T-cell (primary cell): ENCODE results near the gene RNU6-9. TPM values are rescaled to one million over a fixed set of nuclear protein-coding genes. Genes with fewer than 3 reads are reported as not detected.

Source experiments
- ATAC-seq, 4 experiments: fragments of 200-7000 bp in 3 of 4; fragments of 150-1000 bp in 1 of 4; cut with Tn5 transposase; replicated peaks in 1 of 4; 1 replicate in 3 of 4; 2 replicates in 1 of 4; pipeline ENCODE4 v1.10.0; 2021; ENCODE audit warnings: moderate library complexity in 3 of 4, mild to moderate bottlenecking in 2 of 4, moderate number of reproducible peaks in 1 of 4
- CTCF ChIA-PET, 2 donors: fragments of 300-600 bp; sonication (Branson Sonifier 250); formaldehyde crosslinking; loops; one replicate each; lab custom pipeline; 2022; ENCODE audit warnings: antibody characterized with exemption in 2 of 2; lab: Charles Lee
- POLR2A ChIA-PET, 2 donors: fragments of 300-600 bp; sonication (Branson Sonifier 250); formaldehyde crosslinking; loops; one replicate each; lab custom pipeline; 2022; ENCODE audit warnings: antibody characterized with exemption in 2 of 2; lab: Charles Lee
- DNase-seq, 35 experiments: peaks; one replicate each; pipeline versions ENCODE4 v3.0.0 to v3.0.0-alpha.2; 2013 to 2023
- H3K27ac ChIP-seq: one replicate; pipeline ENCODE4 v1.5.1; 2013; ENCODE audit warnings: low read length
- H3K27me3 ChIP-seq, 2 experiments: replicated peaks in 1 of 2; 1 replicate in 1 of 2; 2 replicates in 1 of 2; pipeline versions ENCODE4 v1.6.1 to v1.7.0; 2013; ENCODE audit warnings: low read length in 1 of 2, mixed read lengths in 1 of 2; ENCODE audit not compliant: control insufficient read depth in 2 of 2, insufficient read depth in 2 of 2; ENCODE audit errors: extremely low read depth in 1 of 2
- H3K36me3 ChIP-seq, 2 donors: 1 replicate in 1 of 2; 2 replicates in 1 of 2; pipeline versions ENCODE4 v1.6.1 to v1.7.0; 2013; ENCODE audit warnings: low read length in 1 of 2; ENCODE audit not compliant: control insufficient read depth in 2 of 2, insufficient read depth in 1 of 2; ENCODE audit errors: extremely low read depth in 1 of 2
- H3K4me1 ChIP-seq, 2 experiments: 1 replicate in 1 of 2; 2 replicates in 1 of 2; pipeline versions ENCODE4 v1.6.1 to v1.7.0; 2013; ENCODE audit warnings: low read length in 2 of 2, mixed read lengths in 1 of 2; ENCODE audit not compliant: insufficient read depth in 2 of 2, control insufficient read depth in 1 of 2; ENCODE audit errors: extremely low read depth in 1 of 2
- H3K4me3 ChIP-seq, 2 donors: 1 replicate in 1 of 2; 2 replicates in 1 of 2; pipeline versions ENCODE4 v1.5.1 to v1.7.0; 2013; ENCODE audit warnings: mild to moderate bottlenecking in 2 of 2, low read length in 1 of 2, moderate library complexity in 1 of 2; ENCODE audit not compliant: control insufficient read depth in 1 of 2; ENCODE audit errors: extremely low read depth in 1 of 2
- H3K9me3 ChIP-seq: 2 replicates; pipeline ENCODE4 v1.7.0; 2013
- H3K27ac Mint-ChIP-seq, 2 donors: one replicate each; pipeline ENCODE4 v1.8.0; 2020 to 2021; ENCODE audit warnings: mild to moderate bottlenecking in 2 of 2, mixed read lengths in 2 of 2
- H3K27me3 Mint-ChIP-seq, 2 donors: one replicate each; pipeline ENCODE4 v1.8.0; 2021 to 2022; ENCODE audit warnings: mixed read lengths in 2 of 2
- H3K36me3 Mint-ChIP-seq: one replicate; pipeline ENCODE4 v1.8.0; 2021; ENCODE audit warnings: mixed read lengths
- H3K4me1 Mint-ChIP-seq, 3 donors: one replicate each; pipeline ENCODE4 v1.8.0; 2020 to 2022; ENCODE audit warnings: mixed read lengths in 3 of 3, mild to moderate bottlenecking in 1 of 3
- H3K4me3 Mint-ChIP-seq, 3 donors: one replicate each; pipeline ENCODE4 v1.8.0; 2020 to 2022; ENCODE audit warnings: mild to moderate bottlenecking in 3 of 3, mixed read lengths in 3 of 3, moderate library complexity in 3 of 3
- H3K9me3 Mint-ChIP-seq, 3 donors: one replicate each; pipeline ENCODE4 v1.8.0; 2020 to 2022; ENCODE audit warnings: mixed read lengths in 3 of 3
- WGBS: methylation state at CpG from one replicate; pipeline ENCODE4 v1.1.5; 2013; ENCODE audit warnings: missing lambda C conversion rate; ENCODE audit not compliant: insufficient coverage; 5-methylcytosine and 5-hydroxymethylcytosine counted together
- total RNA-seq, 35 experiments: library from RNA in 6 of 35; stranded (reverse) in 6 of 35; fragments of 120-200 nt in 1 of 35; gene quantifications; one replicate each; pipeline versions ENCODE4 v1.2.1 to v1.2.4 and lab custom pipeline; 2013 to 2026

The RNU6-9 gene
- total RNA-seq, 5 donors from 2014 or later (not counting 1 experiment from before 2014, with no cell fraction given), result not detected

- ATAC-seq, result no peak
- ChIA-PET POLR2A (no interaction called here), CTCF (interaction anchor here in 1 of 2 donors (0.6 kb wide), 1 partner anchor 8 kb away, joined by 6 read pairs; no protein-coding TSS in a partner anchor)
- no peaks in the 10 kb centered on the region for H3K27me3 Mint-ChIP-seq
- peak overlapping the region; percentile 39 to 95 for H3K27ac Mint-ChIP-seq
- no peak for DNase-seq
- no peaks in the 10 kb centered on the region for H3K9me3 Mint-ChIP-seq
- H3K4me1 Mint-ChIP-seq, result peaks cover 0 to 32% (median 10%) of the 10 kb centered on the region in 3 donors
- no peak overlapping the region for H3K4me3 Mint-ChIP-seq
- no peaks in the 10 kb centered on the region for H3K9me3 ChIP-seq
- H3K36me3 ChIP-seq, result peaks cover 32 to 71% of the 10 kb centered on the region in 2 donors
- WGBS, result 93% methylated on average over 3 of the region's 16 CpGs
- H3K36me3 Mint-ChIP-seq, result peaks cover 5% of the 10 kb centered on the region
- H3K27ac ChIP-seq, result no peak overlapping the region
- peaks cover 0 to 63% of the 10 kb centered on the region in 2 experiments for H3K4me1 ChIP-seq
- H3K27me3 ChIP-seq, result no peaks in the 10 kb centered on the region
- no peak overlapping the region for H3K4me3 ChIP-seq
Observed at GRCh38 chr19:887072-887471, 6.2 kb upstream of the RNU6-9 start.

GRCh38 chr19:887599-887998, 5.7 kb upstream of the RNU6-9 start:
- DNase-seq (no peak), ATAC-seq (no peak)
- 98% methylated on average over 4 of the region's 10 CpGs for WGBS
- peak overlapping the region; percentile 39 to 95 for H3K27ac Mint-ChIP-seq
- ChIA-PET POLR2A (no interaction called here), CTCF (no interaction called here)
- Histone ChIP-seq H3K4me3 (no peak overlapping the region), H3K27me3 (no peaks in the 10 kb centered on the region), H3K36me3 (peaks cover 32 to 65% of the 10 kb centered on the region in 2 donors), H3K9me3 (no peaks in the 10 kb centered on the region), H3K27ac (no peak overlapping the region), H3K4me1 (peaks cover 0 to 68% of the 10 kb centered on the region in 2 experiments)
- no peaks in the 10 kb centered on the region for H3K9me3 Mint-ChIP-seq
- H3K27me3 Mint-ChIP-seq, result no peaks in the 10 kb centered on the region
- H3K4me1 Mint-ChIP-seq, result peaks cover 0 to 34% (median 10%) of the 10 kb centered on the region in 3 donors
- peak overlapping the region in 2 of 3 donors; percentile 39 to 54 for H3K4me3 Mint-ChIP-seq
- peaks cover 5% of the 10 kb centered on the region for H3K36me3 Mint-ChIP-seq

GRCh38 chr19:888581-889385, 4.5 kb upstream of the RNU6-9 start:
- Mint-ChIP-seq H3K36me3 (peaks cover 6% of the 10 kb centered on the region), H3K27ac (peak overlapping the region; percentile 78 to 95), H3K9me3 (no peaks in the 10 kb centered on the region), H3K27me3 (peaks cover 0 to 4% of the 10 kb centered on the region in 2 donors), H3K4me3 (peak overlapping the region; percentile 54 to 75 (median 65)), H3K4me1 (peaks cover 9 to 43% (median 17%) of the 10 kb centered on the region in 3 donors)
- ChIA-PET CTCF (no interaction called here), POLR2A (no interaction called here)
- peak; percentile 21 to 71 (median 56) for ATAC-seq
- H3K27ac ChIP-seq, result no peak overlapping the region
- H3K4me1 ChIP-seq, result peaks cover 0 to 73% of the 10 kb centered on the region in 2 experiments
- H3K27me3 ChIP-seq, result no peaks in the 10 kb centered on the region
- peak in 18 of 35 experiments; percentile 28 to 74 (median 48) for DNase-seq
- H3K9me3 ChIP-seq, result no peaks in the 10 kb centered on the region
- WGBS, result 92% methylated on average over 26 of the region's 30 CpGs
- H3K36me3 ChIP-seq, result peaks cover 31 to 55% of the 10 kb centered on the region in 2 donors
- no peak overlapping the region for H3K4me3 ChIP-seq

- Mint-ChIP-seq H3K27ac (peak overlapping the region; percentile 15 to 28), H3K36me3 (peaks cover 6% of the 10 kb centered on the region), H3K4me1 (peaks cover 14 to 48% (median 19%) of the 10 kb centered on the region in 3 donors), H3K9me3 (no peaks in the 10 kb centered on the region), H3K27me3 (peaks cover 0 to 4% of the 10 kb centered on the region in 2 donors), H3K4me3 (peak overlapping the region; percentile 9 to 76 (median 34))
- POLR2A ChIA-PET, result no interaction called here
- Histone ChIP-seq H3K27me3 (no peaks in the 10 kb centered on the region), H3K36me3 (peaks cover 27 to 45% of the 10 kb centered on the region in 2 donors), H3K9me3 (no peaks in the 10 kb centered on the region), H3K4me3 (no peak overlapping the region), H3K27ac (no peak overlapping the region), H3K4me1 (peaks cover 0 to 73% of the 10 kb centered on the region in 2 experiments)
- ATAC-seq (no peak), DNase-seq (no peak)
- WGBS, result 98% methylated on average over 26 of the region's 26 CpGs
- CTCF ChIA-PET, result no interaction called here
Observed at GRCh38 chr19:889662-890295, 3.5 kb upstream of the RNU6-9 start.

- peaks cover 14 to 48% (median 21%) of the 10 kb centered on the region in 3 donors for H3K4me1 Mint-ChIP-seq
- CTCF ChIA-PET, result interaction anchor here in 1 of 2 donors (0.6 kb wide), 1 partner anchor 12 kb away, joined by 4 read pairs; no protein-coding TSS in a partner anchor
Observed at GRCh38 chr19:890831-891230, 2.5 kb upstream of the RNU6-9 start.

More at GRCh38 chr19:890831-891230, 2.5 kb upstream of the RNU6-9 start:
- H3K27me3 Mint-ChIP-seq, result peaks cover 0 to 4% of the 10 kb centered on the region in 2 donors
- ATAC-seq, result no peak
- H3K27ac ChIP-seq, result no peak overlapping the region
- no peaks in the 10 kb centered on the region for H3K27me3 ChIP-seq
- peak overlapping the region; percentile 46 to 69 for H3K27ac Mint-ChIP-seq
- DNase-seq, result no peak
- 98% methylated on average over 6 of the region's 18 CpGs for WGBS
- peaks cover 16 to 36% of the 10 kb centered on the region in 2 donors for H3K36me3 ChIP-seq
- POLR2A ChIA-PET, result interaction anchor here in 1 of 2 donors (0.6 kb wide), 1 partner anchor 152 kb away, joined by 7 read pairs; no protein-coding TSS in a partner anchor
- H3K4me3 Mint-ChIP-seq, result peak overlapping the region; percentile 65 to 76 (median 70)
- no peak overlapping the region for H3K4me3 ChIP-seq
- H3K36me3 Mint-ChIP-seq, result peaks cover 6% of the 10 kb centered on the region
- no peaks in the 10 kb centered on the region for H3K9me3 Mint-ChIP-seq
- peaks cover 0 to 68% of the 10 kb centered on the region in 2 experiments for H3K4me1 ChIP-seq
- H3K9me3 ChIP-seq, result no peaks in the 10 kb centered on the region
